Nephron progenitor cell (in vitro differentiated cells): ENCODE results near the gene PLEKHO1.

Source experiments
- DNase-seq: peaks from one replicate; pipeline ENCODE4 v3.0.0; 2021
- H3K27ac Mint-ChIP-seq: 2 replicates; pipeline ENCODE4 v1.8.0; 2021; ENCODE audit warnings: mild to moderate bottlenecking, moderate library complexity, mixed read lengths
- H3K27me3 Mint-ChIP-seq: 2 replicates; pipeline ENCODE4 v1.8.0; 2021; ENCODE audit warnings: mild to moderate bottlenecking, low read depth, mixed read lengths; ENCODE audit not compliant: poor library complexity
- H3K36me3 Mint-ChIP-seq: 2 replicates; pipeline ENCODE4 v1.8.0; 2021; ENCODE audit warnings: low read depth, mixed read lengths
- H3K4me1 Mint-ChIP-seq: 2 replicates; pipeline ENCODE4 v1.8.0; 2021; ENCODE audit warnings: mixed read lengths
- H3K4me3 Mint-ChIP-seq: 2 replicates; pipeline ENCODE4 v1.8.0; 2021; ENCODE audit warnings: mild to moderate bottlenecking, moderate library complexity, mixed read lengths
- H3K9me3 Mint-ChIP-seq: 2 replicates; pipeline ENCODE4 v1.8.0; 2021; ENCODE audit warnings: mild to moderate bottlenecking, moderate library complexity, mixed read lengths
- CTCF ChIP-seq: fragments of 200-600 bp; sonication (generic); IDR thresholded peaks from 2 replicates; pipeline ENCODE4 v1.5.0; 2021; ENCODE audit warnings: antibody characterized with exemption

PLEKHO1 gene

GRCh38 chr1:150111670-150112069 is 38.0 kb upstream of the PLEKHO1 start:
- peaks cover 45% of the 10 kb centered on the region for H3K9me3 Mint-ChIP-seq

GRCh38 chr1:150115121-150115520 is 34.6 kb upstream of the PLEKHO1 start:
- H3K4me1 Mint-ChIP-seq, result no peaks in the 10 kb centered on the region
- no peaks in the 10 kb centered on the region for H3K27me3 Mint-ChIP-seq
- H3K36me3 Mint-ChIP-seq, result peaks cover 59% of the 10 kb centered on the region
- no peak for TF ChIP-seq CTCF
- H3K4me3 Mint-ChIP-seq, result no peak overlapping the region
- no peak overlapping the region for H3K27ac Mint-ChIP-seq
- no peak for DNase-seq
- peaks cover 37% of the 10 kb centered on the region for H3K9me3 Mint-ChIP-seq

More at GRCh38 chr1:150111670-150112069, 38.0 kb upstream of the PLEKHO1 start:
- Mint-ChIP-seq H3K4me3 (no peak overlapping the region), H3K27me3 (no peaks in the 10 kb centered on the region), H3K36me3 (peaks cover 67% of the 10 kb centered on the region), H3K4me1 (no peaks in the 10 kb centered on the region), H3K27ac (no peak overlapping the region)
- no peak for TF ChIP-seq CTCF
- no peak for DNase-seq

GRCh38 chr1:150118716-150119115 is 31.0 kb upstream of the PLEKHO1 start:
- no peak for TF ChIP-seq CTCF
- Mint-ChIP-seq H3K36me3 (peaks cover 38% of the 10 kb centered on the region), H3K27ac (no peak overlapping the region), H3K9me3 (peaks cover 24% of the 10 kb centered on the region), H3K27me3 (no peaks in the 10 kb centered on the region), H3K4me3 (no peak overlapping the region), H3K4me1 (no peaks in the 10 kb centered on the region)
- no peak for DNase-seq

- H3K27me3 Mint-ChIP-seq, result no peaks in the 10 kb centered on the region
- no peak overlapping the region for H3K4me3 Mint-ChIP-seq
- DNase-seq, result no peak
- H3K36me3 Mint-ChIP-seq, result peaks cover 13% of the 10 kb centered on the region
- H3K9me3 Mint-ChIP-seq, result no peaks in the 10 kb centered on the region
- TF ChIP-seq CTCF, result no peak
- no peaks in the 10 kb centered on the region for H3K4me1 Mint-ChIP-seq
- no peak overlapping the region for H3K27ac Mint-ChIP-seq
Observed at GRCh38 chr1:150121236-150121862, 28.4 kb upstream of the PLEKHO1 start.

- no peaks in the 10 kb centered on the region for H3K9me3 Mint-ChIP-seq
- peaks cover 22% of the 10 kb centered on the region for H3K36me3 Mint-ChIP-seq
- no peak for DNase-seq
- no peak overlapping the region for H3K4me3 Mint-ChIP-seq
- no peak overlapping the region for H3K27ac Mint-ChIP-seq
- H3K4me1 Mint-ChIP-seq, result no peaks in the 10 kb centered on the region
- no peaks in the 10 kb centered on the region for H3K27me3 Mint-ChIP-seq
- TF ChIP-seq CTCF, result no peak
Observed at GRCh38 chr1:150126811-150127210, 22.9 kb upstream of the PLEKHO1 start.

- Mint-ChIP-seq H3K4me3 (no peak overlapping the region), H3K27me3 (no peaks in the 10 kb centered on the region), H3K4me1 (no peaks in the 10 kb centered on the region)
Observed at GRCh38 chr1:150127464-150127863, 22.3 kb upstream of the PLEKHO1 start.

More at GRCh38 chr1:150127464-150127863, 22.3 kb upstream of the PLEKHO1 start:
- DNase-seq, result no peak
- no peak for TF ChIP-seq CTCF
- no peaks in the 10 kb centered on the region for H3K9me3 Mint-ChIP-seq
- H3K27ac Mint-ChIP-seq, result no peak overlapping the region
- peaks cover 15% of the 10 kb centered on the region for H3K36me3 Mint-ChIP-seq
